SKM-1 (cell line): ENCODE measurements around the gene NFATC1.

Experiments
- DNase-seq: peaks from one replicate; lab custom pipeline; 2025; ENCODE audit not compliant: unreplicated experiment; lab: John Stamatoyannopoulos, UW

The NFATC1 gene

DNA sequence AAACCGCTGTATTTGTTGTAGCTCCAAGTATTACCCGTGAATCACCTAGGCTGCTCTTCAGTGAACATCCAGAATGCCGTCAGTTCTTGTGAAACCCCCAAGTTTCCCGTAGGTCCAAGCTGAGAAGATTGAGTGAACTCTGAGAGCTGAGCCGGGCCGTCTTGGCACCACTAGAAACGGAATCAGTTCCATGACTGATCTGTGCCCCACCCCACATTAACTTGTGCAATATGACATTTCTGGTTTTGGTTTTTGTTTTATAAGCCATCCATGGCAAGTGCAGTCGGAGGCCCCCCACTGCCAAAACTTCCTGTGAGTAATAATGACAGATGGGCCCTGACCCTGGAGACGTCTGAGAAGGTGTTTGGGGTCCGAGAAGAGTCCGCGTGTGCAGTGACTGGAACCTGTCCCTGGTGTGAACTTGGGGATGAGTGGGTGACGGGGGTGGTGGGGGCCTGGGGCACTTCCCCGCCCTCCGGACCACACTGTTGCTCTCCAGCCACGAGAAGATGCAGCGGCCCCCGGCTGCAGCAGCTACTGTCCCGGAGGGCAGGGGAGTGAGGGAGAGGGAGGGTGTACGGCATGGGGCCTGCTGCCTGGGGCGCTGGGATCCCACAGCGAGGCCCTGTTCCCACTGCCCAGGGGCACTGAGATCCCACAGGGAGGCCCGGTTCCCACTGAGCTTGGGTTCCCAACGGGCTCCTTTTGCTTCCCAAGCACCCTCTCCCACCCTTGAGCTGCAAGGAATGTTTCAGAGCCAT lies 26.5 kb downstream of the NFATC1 start:
- DNase-seq: no peak

DNA sequence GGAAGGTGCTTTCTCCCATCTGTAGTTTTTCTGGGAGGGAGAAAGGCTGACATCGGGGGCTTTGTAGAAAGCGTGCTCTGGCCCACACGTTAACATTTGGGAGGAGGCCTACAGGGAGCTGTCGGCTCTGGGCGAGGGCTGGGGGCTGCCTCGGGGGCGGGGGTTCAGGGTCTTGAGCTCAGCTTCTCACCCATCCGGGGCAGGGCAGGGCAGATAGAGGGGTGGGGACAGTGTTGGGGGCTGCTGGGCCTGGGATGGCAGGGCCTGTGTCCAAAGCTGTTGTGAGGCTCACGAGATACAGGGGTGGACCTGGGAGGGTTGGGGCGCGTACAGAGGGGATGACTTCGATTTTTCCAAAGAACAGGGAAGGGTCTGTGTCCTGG lies 27.0 kb downstream of the NFATC1 start:
- DNase-seq: no peak

DNA sequence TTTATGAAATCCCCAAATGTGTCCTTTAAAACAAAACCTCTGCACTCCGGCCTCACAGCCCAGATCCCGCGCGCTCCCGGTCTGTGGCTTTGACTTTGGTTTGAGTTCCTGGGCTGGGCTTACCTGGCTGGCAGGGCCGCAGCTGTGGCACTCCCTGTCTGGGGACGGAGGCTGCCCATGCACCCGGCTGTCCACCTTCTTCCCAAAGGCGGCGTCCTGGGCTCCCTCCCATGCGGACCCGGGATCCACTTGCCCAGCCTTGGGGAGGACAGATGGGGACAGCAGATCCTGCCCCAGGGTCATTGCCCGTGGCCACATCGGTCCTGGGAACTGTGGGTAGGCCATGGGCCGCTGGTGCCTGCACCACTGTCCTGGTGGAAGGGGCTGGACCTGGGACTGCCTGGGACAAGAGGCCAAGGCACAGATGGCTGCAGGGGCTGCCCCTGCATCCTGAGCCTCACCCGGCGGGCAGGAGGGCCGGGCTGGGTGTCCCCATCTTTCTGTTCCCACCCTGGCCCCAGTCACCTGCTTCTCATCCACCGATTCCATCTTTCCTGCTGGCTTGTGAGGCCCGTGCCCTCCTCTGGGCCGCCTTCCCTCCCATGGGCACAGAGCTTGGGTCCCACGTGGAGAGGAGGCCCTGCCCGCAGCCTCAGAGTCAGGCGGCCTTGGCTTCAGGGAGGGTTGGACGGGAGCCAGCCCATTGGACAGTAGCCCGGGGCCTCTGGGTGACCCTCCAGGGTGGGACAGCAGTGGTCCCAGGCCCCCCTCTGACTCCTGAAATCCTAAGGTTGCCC lies 27.7 kb downstream of the NFATC1 start:
- no peak for DNase-seq

DNA sequence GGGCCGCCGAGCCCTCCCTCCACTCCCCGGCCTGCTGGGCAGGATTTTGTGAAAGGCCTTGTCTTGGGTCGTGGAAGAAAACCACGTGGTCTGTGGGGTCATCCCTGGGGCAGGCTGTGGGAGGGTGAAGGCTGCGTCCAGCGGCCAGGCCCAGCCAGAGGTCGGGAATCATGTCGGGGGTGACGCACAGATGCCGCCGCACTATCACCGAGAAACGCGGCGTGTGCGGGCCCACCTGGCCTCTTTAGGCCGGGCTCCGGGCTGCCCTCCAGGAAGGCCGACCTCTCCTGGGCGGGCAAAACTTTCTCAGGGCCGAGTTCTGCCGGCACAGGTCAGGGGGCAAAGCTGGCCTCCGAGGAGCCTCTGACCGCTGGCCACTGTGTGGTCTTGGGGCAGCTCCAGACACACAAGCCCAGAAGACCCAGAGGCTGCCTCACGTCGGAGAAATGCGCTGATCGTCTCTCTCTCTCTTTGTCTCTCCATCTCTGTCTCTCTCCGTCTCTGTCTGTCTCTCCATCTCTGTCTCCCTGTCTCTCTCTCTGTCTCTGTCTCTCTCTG lies 28.4 kb downstream of the NFATC1 start:
- DNase-seq: no peak

DNA sequence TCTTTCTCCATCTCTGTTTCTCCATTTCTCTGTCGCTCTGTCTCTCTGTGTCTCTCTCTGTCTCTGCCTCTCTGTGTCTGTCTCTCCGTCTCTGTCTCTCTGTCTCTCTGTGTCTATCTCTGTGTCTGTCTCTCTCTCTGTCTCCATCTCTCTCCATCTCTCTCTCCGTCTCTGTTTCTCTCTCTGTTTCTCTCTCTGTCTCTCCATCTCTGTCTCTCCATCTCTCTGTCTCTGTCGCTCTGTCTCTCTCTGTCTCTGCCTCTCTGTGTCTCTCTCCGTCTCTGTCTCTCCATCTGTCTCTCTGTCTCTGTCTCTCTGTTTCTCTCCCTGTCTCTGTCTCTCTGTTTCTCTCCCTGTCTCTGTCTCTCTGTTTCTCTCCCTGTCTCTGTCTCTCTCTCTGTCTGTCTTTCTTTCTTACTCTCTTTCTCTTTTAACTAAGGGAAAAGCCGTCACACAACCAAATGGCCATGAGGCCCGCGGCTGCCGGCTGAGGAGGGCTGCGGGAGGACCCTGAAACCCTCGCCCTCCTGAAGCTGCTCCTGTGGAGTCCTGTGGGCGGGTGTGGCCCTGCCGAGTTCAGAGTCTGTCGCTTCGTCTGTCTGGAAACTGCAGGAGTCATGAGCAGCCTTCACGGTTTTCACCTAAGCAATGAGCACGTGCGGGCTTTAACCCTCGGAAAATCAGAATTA lies 29.3 kb downstream of the NFATC1 start:
- no peak for DNase-seq

DNA sequence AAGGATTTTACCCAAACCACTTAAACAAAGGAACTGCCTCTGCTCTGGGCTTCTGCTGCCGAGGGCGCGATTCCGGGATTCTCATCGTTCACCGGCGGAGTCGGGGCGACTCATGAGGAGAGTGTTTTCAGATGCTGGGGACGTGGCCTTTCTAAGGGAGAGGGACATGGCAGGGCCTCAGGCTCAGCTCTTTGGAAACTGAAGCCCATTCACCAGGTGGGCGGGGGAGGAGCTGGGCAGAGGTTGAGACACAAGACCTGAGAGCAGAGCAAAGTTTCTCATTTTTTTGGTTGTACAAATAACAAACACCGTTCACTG lies 29.8 kb downstream of the NFATC1 start:
- DNase-seq: no peak

DNA sequence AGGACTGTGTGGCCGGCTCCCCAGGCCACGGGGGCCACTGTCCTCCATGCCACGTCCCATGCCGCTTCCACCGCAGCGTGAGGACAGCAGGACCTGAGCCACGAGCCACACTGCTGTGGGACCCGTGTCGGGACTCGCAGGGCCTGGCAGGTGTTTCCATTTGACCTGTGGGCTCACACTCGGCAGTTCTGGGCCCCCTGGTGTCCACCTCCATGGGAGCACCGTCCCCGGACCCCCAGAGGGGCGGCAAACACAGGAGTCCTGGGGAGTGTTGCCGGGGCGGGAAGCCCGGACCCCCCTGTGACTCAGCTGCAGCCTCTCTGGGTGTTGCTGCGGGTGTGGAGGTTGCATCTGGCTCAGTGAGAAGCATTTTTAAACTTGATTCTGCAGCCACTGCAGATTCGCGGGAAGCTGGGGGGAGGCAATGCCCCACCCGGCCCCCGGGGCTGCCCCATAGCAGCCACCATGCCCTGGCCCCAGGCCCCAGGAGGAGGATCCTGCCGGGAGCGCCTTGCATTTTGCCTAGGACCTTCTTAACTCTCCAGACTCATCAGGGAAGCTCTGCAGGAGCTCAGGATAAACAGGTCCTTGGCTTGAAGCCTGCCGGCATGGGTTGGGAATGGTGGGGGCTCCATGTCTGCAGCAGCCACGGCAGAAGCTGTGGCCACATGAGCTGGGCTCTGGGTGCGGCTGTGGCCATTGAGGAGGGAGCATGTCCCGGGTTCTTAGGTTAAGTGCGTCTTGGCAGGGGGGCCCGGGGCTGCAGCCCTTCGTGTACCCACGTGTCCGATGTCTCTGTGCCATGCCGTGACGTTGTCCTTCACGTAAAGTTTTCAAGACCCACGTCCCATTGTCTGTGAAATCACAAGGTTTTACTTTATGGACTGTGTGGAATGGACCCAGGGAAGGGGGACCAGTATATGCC lies 30.9 kb downstream of the NFATC1 start:
- no peak for DNase-seq

DNA sequence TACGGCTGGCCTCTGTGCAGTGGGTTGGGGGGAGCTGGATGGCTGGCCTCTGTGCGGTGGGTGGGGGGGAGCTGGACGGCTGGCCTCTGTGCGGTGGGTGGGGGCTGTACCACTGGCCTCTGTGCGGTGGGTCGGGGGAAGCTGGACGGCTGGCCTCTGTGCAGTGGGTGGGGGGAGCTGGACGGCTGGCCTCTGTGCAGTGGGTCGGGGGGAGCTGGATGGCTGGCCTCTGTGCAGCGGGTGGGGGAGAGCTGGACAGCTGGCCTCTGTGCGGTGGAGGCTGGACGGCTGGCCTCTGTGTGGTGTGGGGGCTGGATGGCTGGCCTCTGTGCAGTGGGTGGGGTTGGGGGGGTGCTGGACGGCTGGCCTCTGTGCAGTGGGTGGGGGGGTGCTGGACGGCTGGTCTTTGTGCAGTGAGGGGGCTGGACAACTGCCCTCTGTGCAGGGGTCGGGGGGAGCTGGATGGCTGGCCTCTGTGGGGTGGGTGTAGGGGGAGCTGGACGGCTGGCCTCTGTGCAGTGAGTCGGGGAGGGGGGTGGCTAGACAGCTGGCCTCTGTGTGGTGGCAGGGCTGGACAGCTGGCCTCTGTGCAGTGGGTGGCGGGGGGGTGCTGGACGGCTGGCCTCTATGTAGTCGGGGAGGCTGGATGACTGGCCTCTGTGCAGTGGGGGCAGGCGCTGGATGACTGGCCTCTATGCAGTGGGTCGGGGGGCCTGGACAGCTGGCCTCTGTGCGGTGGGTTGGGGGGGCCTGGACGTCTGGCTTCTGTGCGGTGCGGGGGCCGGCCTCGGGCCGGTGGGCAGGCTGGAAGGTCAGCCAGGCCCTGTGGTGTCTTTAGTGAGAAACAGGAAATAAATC lies 31.9 kb downstream of the NFATC1 start:
- no peak for DNase-seq

DNA sequence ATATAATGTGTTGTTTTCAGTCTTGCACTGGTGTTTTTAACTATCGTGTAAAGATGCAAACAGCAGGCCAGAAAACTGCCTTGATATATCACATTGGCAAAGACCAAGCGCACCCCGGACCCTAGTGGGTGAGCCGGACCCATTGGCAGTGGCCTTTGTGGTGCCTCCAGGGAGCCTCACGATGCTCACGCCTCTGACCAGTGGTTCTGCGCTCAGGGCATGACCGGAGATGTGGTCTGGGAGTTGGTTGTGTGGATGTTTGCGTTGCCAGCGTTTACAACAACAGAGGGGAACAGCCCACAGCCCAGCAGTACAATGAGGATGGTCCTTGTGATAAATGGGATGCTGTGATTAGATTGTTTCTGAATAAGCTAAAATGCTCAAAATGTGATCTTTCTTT lies 32.6 kb downstream of the NFATC1 start:
- no peak for DNase-seq

DNA sequence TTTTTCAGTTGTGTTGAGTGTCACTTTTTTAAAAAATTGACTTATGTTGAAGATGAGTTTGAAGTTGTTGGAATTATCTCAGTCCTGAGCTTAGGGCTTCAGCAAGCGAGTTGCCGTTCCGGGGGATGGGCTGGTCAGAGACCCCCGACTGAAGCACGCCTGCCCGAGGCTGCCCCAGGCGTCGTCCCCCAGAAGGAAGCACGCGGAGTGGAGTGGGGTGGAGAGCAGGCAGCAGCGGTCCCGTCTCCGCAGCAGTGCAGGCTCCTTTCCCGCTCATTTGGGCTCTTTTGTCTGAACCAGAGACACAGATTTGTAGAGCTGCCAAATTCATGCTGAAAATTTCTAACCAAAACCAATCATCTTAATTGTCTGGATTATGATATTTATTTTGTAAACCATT lies 33.7 kb downstream of the NFATC1 start:
- DNase-seq: no peak

DNA sequence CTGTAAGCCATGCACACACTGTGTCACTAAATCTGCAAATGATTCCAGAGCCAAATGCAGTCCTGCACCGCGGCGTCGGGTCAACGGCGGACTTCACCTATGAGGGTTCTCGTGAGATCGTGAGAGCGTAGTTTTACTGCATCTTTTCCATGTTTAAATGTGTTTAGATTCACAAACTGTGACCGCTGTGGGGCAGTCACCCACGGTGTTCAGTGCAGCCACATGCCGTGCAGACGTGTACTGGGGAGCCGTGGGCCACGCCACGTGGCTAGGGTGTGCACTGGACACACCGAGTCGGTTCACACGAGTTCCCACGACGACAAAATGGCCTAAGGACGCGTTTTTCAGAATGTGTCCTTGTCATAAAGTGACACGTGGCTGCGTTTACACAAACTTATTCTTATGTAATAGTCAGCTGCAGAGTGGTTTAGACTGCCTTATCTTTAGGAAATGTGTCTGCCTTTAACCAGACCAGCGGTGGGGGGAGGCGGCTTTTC lies 34.1 kb downstream of the NFATC1 start:
- no peak for DNase-seq

DNA sequence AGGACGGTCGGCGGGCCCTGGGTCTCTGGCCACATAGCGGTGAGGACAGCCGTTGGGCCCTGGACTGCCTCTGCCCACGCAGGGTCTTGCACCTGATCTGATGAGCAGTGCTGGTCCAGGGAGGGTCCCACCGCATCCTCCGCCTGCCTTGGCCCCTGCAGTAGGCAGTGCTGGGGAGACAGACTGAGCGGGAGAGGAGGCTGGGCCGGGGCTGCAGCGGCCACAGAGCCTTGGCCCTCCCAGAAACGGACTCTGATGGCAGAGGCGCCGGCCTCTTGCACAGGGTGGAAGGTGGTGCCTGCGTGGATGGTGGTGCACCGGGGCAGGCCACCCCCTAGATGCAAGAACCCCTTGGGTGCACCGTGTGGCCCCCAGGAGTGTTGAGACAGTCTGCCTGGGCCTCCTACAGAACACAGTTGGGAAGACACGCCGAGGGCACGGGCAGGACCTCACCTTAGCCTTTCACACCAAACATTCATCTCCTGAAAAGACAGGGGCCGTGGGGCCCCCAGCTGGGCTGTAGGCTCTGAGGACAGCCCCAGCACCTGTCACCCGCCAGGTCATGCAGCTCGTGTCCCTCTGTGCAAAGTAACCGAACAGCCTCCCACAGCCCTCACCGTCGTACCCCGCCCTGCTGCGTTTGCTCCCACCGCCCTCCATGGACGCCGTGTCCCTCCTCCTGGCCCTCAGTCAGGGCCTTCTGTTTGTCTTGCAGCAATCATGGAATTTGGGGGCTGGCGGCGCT lies 36.8 kb downstream of the NFATC1 start:
- DNase-seq: no peak

DNA sequence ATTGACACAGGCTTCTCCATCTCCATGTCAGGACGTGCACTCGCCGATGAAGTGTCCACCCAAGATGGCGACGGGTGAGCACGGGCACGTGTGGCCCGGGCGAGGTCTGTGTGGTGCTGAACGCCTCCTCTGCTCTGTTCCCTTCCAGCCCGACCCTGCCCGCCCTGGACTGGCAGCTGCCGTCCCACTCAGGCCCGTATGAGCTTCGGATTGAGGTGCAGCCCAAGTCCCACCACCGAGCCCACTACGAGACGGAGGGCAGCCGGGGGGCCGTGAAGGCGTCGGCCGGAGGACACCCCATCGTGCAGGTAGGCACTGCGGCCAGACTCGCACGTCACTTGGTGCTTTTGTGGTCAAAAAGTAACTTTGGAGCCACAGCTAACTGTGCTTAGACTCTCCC lies 37.7 kb downstream of the NFATC1 start:
- no peak for DNase-seq

DNA sequence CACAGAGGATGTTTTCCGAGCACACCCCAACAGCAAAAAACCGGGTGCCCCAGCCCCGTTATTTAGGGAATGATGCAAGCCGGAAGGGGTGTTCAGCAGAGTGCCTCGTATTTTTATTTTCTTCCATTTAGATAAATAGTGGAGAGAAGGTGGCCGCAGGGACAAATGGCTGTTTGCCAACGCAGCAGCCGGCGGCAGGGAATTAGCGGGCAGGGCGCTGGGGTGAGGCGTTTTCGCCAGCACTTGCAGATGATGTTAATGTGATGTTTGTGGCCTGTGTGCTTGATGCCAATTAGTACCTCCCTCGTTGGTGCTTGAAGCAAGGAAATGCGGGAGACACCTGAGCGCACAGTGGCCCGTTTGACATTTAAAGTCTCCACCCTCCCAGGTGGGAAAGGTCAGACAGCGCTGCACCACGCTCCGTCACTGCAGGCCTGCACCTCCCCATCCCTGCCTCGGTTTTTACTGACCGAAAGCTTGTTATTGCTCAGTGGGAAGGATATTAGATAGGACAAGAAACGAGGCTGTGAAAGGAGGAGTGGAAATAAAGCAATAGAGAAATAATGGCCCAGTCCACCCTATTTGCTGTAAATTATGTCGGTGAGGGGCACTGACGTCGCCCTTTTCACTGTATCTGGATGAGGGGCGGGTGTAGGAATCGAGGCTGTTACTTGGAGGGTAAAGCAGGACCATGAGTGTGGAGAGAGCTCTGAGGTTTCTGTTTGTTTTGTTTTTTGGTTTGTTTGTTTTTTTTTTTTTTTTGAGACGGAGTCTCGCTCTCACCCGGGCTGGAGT lies 39.1 kb downstream of the NFATC1 start:
- DNase-seq: no peak

DNA sequence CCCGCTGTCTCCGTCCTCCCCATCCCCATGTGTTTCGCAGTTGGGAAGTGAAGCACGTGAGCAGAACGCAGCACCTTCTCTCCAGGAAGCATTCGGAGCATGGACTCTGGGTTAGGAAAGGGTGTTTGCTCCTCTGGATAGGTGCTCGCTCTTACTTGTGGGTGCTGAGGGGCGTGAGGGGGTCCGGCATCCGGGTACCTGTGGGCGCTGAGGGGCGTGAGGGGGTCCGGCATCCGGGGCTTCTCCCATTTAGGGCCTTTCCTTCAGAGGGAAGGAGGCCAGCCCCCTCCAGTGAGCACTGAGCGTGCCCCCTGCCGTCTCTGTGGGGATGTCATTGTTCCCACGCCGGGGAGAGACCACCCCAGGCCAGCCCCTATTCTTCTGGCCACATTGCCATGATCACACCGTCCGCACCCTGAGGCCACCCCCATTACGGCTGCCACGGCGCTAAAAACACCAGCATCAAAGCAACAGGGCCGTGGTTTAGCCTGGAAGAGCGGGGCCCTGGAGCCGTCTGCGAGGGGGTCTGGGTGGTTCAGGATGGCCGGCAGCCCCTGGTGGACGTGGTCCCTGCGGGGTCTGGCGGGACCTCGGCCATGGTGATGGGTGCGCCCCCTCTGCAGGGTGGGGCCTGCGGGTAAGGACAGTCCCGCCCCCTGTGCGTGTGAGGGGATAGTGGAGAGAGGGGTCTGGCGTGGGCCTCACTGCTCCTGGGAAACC lies 41.0 kb downstream of the NFATC1 start:
- DNase-seq: no peak

DNA sequence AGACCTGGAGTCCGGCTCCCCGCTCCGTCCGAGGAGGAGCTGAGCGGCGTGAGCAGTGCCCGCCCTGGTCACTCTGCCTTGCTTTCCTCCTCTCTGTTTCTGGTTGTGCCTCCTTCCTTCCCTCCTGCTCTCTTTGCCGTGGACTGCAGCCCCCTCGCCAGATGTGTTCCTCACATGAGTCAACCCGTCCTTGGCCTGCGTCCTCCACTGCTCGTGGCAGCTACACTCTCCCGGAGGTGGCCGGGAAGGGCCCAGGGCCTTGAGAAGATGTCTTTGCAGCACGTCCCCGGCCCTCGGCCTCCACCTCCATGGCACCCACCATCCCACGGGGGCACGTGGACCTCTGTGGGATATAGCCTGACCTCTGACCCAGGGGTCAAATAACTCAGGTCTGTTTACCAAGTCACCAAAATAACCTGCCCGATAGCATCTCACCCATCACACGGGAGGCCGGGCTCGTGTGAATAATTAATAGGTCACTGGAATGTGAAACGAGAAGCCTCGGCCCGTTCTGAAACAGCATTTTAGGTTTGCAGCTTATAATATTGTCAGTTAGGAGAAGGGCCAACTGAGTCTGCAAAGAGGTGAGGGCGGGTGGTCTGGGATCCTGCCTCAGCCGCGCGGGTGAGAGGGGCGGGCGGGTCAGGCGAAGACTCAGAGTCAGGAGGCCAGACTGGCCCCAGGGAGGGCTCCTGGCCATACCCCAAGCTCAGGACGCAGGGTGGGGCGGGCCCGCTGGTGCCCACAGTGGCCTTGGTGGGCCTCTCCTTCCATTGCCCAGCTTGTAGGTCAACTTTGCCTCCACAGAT lies 42.6 kb downstream of the NFATC1 start:
- DNase-seq: no peak
